GM19099 (cell line): ENCODE results near the gene TINAGL1.

Experiments used
- POLR2A ChIP-seq: IDR thresholded peaks from 3 replicates; pipeline ENCODE4 v1.6.1; 2011; ENCODE audit warnings: low read depth; ENCODE audit not compliant: insufficient read length; ENCODE audit errors: extremely low read depth

Gene TINAGL1

DNA sequence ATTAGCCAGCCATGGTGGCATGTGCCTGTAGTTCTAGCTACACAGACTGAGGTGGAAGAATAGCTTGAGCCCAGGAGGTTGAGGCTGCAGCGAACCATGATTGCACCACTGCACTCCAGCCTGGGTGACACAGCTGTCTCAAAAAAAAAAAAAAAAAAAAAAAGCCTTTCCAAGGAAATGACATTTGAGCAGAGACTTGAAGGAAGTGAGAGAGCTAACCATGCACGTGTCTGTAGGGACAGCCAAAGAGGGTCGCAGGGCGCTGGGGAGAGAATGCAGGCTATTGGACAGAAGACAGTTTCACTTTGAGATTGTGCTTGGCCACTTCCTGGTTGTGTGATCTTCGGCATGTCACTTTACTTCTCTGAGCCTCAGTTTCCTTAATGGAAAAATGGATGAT lies 48.0 kb downstream of the TINAGL1 start:
- TF ChIP-seq POLR2A = no peak

DNA sequence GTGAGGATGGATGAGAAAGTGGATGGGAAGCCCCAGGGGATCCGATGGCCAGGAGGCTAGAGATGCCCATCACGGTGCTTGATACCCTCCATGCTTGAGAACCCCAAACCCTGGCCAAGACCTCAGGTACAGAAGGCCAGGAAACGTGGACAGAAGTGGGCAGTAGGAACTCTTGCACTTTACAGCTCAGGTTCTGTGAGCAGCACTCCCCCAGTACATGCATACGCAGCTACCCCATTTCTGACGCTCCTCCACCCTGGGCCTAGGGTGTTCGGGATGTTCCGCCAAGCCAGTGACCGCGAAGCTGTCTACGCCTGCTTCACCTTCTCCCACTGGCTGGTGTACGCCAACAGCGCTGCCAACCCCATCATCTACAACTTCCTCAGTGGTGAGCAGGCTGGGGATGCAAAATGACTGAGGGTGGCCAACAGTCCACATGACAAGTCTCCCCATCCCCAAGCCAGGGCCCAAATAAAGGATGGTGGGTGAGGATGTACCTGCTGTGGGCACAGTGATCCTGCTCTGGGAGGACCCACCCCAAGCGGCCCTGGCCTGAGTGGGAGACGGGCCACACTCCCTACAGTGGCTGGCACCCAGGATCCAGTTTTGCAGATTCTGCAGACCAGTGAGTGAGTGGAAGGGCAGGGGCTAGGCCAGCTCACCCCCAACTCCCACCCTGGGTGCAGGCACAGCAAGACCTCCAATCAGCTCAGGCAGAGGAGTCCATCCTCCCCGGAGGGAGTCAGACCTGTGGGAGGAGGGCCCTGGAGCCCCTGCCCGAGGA lies 48.6 kb downstream of the TINAGL1 start:
- no peak for TF ChIP-seq POLR2A

DNA sequence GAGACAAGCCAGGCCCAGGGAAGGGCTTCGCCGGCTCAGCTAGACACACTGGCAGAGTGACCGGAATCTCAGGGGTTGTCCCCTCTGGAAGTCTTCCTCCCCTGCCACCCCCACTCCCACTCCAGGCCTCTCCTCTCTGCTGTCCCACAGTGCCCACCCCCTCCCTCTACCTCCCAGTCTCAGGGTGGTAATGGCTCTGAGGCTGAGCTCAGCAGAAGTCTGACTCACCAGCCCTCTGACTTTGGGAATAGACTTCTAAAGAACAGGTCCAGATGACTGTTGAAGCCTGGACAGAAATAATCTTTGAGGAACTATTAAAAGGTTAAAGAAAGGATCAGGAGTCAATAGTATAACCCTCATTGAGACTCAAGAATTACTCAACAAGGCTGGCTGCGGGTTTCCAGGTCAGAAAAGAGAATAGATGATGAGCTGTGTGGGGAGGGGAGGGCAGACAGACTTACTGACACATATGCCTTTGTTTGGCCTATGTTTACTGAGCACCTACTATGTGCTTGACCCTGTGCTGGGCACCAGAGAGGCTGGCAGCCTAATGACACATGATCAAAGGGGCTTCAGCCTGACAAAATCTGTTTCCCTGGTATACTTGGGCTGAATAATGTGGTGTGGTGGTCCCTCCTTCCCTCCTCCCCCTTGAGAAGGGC lies 49.4 kb downstream of the TINAGL1 start:
- no peak for TF ChIP-seq POLR2A

DNA sequence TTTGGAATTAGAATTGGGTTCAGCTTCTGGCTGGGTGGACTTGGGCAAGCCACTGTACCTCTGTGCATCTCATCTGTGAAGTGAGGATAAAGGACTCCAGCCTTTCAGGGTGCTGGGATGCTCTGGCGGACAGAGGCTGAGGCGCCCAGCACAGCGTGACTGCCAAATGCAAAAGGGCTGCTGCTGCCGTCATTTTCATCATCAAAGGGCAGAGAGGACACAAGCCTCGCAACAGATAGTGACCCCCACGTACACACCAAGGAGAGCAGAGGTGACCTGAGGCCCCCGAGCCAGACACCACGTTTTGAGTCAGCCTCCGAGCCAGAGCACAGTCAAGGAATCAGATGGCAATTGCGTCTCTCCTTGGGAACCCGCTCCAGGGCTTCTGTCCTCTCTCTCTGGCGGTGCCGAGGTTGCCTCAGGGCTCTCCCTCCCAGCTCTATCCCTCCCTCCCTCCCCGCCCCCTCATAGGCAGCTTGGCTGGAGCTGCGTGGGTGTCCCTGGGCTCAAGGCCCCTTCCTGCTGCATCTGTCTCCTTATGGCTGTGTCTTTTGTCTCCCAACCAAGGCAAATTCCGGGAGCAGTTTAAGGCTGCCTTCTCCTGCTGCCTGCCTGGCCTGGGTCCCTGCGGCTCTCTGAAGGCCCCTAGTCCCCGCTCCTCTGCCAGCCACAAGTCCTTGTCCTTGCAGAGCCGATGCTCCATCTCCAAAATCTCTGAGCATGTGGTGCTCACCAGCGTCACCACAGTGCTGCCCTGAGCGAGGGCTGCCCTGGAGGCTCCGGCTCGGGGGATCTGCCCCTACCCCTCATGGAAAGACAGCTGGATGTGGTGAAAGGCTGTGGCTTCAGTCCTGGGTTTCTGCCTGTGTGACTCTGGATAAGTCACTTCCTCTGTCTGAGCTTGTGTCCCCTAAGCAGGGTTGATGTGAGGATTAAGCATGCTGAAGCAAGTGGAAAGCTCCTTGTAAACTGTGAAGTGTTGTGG lies 50.2 kb downstream of the TINAGL1 start:
- no peak for TF ChIP-seq POLR2A

DNA sequence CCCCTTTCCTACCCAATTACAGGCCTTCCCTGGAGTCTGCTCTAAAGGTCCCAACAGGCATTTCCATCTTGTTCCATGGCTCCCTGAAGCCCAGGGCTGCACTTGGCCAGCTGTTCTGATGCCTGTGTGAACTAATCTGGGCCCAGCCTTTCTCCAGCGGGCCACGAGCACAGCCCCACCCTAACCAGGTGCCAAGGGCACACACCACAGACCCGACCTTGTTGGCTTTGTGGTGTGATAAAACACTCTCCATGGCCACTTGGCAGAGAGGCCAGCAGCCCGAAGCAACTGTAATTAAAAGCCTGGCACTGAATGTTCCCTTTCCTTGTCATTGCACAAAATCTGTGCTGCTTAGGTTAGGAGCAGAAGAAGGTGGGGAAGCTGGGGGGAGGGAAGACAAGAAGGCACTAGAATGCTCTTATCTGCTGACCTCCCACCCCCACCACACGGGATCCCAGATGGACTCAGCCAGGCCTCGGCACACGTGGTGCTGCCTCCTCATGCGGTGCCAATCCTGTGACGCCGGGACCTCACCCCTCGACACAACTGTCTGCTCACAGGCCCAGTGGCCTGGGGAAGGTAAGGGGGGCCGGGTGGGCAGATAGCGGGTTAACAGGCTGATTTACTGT lies 51.1 kb downstream of the TINAGL1 start:
- TF ChIP-seq POLR2A = no peak

DNA sequence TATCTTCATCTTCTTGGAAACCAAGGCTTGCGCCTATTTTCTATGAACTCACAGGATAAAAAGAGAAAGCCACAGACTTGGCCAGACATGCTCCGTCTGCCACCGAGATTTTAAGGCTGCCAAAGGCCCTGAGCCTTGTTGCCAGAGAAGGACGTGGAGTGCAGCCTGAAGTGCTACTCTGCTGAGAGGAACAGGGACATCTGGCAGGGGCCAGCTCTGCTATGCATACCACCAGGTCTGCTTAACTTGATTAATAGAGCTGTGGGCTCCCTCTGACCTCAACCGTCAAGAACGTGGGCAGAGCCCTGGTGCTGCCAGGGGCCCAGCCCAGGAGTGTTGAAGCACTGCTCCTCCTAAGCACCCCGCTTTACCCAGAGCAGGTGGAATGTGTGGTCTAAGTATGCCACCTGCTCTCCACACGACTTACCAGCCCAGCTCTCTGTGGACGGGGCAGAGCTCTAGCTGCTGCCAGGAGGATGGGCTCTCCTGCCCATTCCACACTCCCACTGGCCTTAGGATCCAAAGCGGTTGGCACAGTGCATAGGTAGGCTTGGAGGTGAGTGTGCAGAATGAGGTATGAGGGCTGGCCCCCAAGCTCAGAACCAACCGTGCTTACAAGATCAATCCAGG lies 51.7 kb downstream of the TINAGL1 start:
- TF ChIP-seq POLR2A = no peak

DNA sequence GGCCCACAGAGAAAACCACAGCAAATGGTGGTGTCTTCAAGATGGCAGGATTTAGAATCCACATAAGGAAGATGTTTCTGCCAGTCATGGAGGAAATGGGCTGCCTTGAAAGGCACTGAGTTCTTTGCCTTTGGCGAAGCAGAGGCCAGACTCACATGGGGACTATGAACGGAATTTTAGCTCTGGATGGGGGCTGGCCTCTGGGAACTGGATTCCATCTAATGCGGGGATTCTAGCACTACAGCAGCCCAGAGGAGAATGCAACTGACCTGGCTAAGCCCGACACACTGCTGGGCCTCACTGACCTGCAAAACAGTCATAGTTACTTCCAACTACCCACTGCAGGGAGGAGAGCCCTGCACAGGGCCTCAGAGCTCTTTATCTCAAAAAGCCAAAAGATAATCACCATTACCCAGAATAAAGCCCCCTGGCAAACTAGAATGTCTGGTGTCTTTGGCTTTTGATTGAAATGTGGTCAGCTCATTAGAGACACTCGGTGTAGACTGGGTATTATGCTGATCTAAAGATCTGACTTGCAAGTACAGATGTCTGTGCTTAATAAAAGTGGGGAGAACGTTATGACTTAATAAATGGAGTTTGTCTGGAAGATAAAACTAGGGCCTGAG lies 52.7 kb downstream of the TINAGL1 start:
- TF ChIP-seq POLR2A = no peak

DNA sequence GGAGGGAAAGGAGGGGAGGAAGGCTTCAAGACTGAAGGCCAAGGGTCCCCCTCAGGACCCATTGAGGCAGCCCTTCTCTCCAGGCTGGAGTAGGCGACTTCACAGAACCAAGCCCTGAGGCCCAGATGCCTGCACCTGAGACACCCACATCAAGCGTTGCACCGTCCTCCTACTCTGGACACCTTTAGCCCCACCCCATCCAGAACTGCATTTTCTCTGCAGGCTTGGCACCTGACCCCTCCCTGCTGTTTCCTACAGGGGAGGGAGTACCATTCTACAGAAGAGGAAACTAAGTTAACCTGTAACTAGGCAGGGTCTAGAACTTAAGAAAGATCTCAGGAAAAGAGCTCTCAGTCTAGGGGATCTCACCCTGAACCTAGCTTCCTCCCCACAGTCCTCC lies 56.3 kb downstream of the TINAGL1 start:
- TF ChIP-seq POLR2A = no peak

DNA sequence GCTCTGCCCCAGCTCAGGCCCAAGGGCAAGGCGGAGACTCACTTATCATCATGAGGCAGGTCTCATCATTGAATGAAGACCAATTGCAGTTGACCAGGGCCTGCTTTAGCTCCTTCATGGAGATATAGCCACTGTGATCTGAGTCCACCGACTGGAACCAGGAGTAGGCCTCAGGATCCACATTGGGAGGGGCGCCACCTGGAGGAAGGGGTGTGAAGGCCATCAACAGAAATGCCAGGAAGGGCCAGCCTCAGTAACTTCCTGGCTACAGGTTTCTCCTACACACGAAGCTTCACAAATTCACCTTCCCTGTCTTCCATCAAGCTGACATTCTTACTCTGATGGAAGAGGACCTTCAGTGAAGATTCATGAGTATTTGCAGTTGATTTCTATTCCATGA lies 56.8 kb downstream of the TINAGL1 start:
- no peak for TF ChIP-seq POLR2A
